ENCODE results near the gene PLK5.
"Not testable (repeated sequence)": the region's sequence is repeated elsewhere in the genome, so short reads cannot be mapped to it uniquely, and the experiment has no call there.

The PLK5 gene

DNA sequence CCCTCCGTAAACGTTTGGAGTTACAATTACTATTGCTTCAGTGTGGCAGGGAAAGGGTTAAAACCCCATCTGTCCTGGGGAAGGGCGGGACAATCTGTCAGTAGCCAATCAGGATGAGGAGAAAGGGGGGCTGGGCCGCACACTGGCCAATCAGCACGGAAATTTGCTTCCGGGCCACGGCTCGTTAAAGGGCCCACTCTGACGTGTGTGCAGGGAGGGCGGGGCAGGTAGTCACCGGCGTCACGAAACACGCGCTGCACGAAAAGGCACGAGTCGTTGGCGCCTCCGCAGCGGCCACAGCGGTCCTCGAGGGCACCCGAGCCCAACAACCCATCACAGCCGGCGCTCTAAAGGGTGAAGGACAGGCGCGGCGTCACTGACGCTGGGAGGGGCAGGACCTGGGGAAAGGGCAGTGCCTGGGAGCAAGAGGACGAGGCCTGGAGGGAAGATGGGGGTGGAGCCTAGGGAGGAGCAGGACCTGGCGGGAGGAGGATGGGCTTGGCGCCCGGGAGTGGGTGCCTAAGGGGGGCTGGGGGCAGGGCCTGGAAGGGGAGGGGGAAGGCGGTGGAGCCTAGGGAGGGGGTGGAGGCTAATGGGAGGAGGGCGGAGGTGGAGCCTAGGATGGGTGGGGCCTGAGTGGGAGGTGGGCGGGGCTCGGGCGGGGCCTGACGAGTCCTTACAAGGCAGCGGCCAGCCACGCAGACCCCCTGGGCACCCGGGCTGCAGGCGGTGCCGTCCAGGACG is 15.9 kb upstream of the PLK5 start:
- DNase-seq (ENCODE audit: low read depth), result peak; percentile 93

DNA sequence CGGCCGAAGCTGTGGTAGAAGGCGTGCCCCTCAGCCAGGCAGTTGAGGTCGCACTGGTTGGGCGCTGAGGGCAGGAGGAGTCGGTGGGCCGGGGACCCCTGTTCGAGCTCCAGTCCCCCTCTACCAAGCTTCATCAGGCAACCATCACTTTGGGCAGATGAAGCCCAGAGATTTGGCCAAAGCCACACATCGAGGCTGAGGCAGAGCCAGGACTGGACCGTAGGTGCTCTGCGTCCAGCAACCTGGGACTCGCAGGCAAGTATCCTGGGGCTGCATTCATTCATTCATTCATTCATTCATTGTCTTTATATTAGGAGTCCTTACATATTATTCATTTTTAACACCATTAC is 15.4 kb upstream of the PLK5 start:
- no peak for DNase-seq (ENCODE audit: low read depth)

DNA sequence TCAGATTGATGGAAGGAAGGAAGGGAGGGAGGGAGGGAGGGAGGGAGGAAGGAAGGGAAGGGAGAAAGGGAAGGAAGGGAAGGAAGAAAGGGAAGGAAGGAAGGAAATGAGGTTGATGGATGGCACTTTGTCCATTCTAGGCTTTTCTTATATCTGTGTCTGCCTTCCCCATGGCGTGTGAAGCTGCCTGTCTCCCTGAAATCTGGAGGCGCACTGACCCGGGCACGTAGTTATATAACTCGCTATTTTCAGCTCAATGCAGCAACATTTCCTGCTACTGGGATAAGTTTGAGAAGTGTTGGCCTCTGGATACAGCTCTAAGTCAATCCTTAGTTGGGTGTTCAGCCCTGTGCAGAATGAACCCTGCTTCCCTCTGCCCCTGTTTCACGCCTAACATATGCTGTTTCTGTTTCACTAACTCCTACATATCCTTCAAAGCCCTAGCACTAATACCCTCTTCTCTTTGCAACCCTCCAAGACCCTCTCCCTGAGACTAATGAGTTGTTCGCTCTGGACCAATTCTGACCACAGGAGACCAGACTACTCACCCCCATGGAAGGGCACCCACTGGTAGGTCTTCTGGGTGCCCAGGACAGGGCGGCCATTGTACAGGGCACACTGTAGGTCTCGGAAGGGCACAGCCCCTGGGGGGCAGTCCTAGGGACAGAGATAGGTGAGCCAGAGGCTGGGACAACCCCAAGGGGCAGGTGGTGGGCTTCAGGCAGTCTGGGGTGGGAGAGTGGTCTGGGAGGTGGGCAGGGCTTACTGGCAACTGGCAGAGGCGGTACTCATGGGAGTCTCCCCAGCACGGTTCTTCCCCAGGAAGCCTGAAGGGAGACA is 14.1 kb upstream of the PLK5 start:
- DNase-seq (ENCODE audit: low read depth), result no peak

DNA sequence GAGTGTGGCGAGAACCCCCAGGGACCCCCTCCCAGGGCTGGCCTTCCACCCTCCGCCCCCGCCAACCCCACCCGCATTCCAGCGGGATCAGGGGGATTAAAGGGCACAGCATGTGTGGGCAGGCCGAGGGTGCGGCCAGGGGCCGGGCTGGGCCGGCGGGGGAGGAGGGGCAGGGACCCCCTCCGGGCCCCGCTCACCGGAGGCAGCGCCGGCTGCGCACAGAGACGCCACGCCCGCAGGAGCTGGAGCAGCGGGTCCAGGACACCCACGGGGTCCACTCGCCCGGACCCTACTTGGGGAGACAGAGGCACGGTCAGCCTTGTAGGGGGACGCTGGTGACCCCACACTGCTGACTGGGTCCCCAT is 13.5 kb upstream of the PLK5 start:
- no peak for DNase-seq (ENCODE audit: low read depth)

DNA sequence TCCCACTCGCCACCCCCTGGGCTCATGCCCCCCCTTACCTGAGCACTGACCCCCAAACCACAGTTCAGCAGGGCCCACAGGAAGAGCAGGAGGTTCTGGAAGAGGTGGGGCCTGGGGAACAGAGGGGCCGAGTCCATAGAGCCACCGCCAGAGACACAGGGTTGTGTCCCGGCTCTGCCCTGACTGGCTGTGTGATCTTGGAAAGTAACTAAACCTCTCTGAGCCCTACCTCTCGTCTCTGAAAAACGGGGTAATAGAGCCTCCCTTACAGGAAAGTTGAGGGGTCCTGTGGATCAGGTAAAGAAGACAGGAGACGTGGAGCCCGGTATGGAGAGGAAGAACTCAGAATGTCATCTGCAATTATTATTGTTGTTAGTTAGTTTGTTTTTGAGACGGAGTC is 13.1 kb upstream of the PLK5 start:
- DNase-seq (ENCODE audit: low read depth), result no peak

DNA sequence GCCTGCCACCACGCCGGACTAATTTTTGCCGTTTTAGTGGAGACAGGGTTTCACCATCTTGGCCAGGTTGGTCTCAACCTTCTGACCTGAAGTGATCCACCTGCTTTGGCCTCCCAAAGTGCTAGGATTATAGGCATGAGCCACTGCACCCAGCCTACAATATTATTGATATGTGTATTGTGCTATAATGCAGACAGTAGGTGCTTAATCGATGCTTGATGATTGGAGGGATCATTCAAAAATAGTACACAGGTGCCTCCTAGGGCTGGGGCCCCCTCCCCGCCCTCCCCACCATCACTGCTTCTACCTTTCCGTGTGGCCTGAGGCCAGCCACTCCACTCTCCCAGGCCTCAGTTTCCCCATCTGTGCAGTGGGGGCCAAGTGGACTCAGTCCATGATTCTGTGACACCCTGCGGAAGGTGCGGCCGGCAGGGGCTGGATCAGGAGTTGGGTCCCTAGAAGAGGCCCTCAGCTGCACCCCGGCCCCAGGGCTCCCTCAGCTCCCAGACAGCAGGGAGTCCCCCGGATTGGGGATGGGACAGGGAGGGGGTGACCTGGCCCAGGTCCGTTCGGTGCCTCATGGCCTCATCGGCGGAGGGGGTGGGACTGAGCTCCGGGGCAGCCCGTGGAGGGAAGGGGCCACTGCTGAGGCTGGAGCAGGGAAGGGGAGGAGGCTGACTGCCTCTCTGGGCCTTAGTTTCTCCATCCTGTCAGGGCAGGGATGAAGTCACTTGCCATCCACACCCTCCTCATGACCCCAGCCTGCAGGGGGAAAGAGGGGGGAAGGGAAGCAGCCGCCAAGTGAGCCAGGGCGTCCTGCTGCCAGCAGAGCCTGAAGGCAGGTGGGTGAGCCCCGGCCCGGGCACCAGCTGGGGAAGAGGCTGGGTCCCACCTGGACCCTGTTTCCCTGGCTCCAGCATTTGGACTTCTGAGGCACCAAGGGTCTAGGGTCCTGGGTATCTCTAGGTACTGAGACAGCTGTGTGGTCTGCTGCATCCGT is 12.3 kb upstream of the PLK5 start:
- no peak for DNase-seq (ENCODE audit: low read depth)

DNA sequence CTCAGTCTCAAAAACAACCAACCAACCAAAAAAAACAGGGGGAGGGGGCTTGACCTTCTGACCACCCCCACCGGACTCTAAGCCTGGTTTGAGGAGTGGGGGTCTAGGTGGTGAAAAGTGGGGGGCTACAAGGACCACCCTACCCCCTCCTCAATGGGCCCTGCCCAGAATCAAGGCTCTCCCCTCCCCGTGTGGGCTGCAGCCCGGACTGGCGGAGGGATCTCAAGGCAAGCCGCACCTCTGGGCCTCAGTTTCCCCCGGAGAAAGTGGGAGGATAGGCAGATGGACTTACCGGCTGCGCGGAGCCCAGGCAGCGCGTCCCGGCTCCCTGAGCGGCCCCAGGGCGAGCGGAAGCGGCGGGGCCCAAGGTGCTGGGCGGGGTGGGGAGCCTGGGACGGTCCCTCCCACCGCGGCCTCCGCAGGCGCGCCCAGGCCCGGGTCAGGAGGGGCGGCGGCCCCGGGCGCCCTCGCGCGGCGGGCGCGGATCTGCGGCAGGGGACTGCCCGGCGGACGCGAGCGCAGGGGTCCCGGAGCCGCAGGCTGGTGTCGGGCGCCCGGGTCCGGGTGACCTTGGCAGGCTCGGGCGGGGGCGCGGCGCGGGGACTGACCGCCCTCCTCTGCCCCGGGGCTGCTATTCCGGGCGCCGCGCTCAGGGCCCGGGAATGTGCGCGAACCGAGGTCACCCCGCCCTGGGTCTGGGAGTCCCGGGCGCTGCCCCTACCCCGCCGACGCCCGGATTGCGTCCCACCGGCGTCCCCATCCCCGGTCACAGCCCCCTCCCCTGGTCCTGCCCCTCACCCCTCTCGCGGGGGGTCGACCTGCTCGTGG is 11.0 kb upstream of the PLK5 start, which contains the start of gene ADAMTSL5:
Gene ADAMTSL5, minus strand, starts transcription at position 349 of the 828 bp plus-strand sequence. CDS start 2,076 bp downstream, outside the sequence.
- peak; percentile 34 for DNase-seq (ENCODE audit: low read depth)

DNA sequence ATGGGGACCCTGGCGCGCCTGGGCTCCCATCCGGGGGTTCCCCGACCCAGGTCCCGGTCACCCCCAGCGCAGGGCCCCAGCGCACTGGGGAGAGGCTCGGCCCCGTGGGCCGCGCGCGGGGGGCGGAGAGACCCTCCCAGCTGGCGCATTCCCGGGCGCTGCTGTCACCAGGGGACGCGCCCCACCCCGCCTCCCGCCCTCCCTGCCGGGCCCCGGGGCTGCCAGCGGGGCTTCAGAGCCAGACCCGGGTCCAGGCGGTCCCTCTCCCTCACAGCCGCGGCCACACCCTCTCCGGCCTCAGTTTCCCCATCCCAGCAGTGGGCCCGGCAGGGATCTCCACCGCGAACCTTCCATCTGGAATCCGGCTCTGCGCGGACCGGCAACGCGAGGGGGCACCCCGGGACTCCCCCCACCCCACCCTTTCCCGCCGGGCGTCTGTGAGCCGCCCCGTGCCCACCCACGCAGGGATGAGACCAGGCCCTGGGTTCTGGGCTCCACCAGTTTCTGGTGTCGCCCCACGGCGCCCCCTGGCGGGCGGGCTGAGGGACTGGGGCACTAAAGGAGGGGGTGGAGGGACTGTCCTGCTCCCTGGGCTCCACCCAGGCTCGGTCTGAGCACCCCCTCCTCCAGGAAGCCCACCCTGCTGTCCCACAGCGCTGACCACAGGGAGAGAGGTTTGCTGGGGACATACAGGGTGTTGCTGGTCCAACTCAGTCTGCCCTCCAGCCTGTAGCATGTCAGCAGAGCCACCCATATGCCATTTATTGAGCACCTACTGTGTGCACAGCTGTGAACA is 10.2 kb upstream of the PLK5 start:
- DNase-seq (ENCODE audit: low read depth), result peak; percentile 54

DNA sequence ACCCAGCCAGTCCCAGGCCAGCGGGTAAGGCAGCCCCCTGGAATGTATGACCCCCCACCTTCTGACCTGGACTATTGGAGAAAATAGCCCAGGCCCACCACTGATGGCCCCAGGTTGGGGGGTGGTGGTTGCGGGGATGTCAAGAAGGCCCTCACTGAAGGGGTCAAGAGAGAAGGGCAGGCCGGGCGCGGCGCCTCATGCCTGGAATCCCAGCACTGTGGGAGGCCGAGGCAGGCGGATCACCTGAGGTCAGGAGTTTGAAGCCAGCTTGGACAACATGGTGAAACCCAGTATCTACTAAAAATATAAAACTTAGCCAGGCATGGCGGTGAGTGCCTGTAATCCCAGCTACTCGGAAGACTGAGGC is 9.6 kb upstream of the PLK5 start:
- no peak for DNase-seq (ENCODE audit: low read depth)

DNA sequence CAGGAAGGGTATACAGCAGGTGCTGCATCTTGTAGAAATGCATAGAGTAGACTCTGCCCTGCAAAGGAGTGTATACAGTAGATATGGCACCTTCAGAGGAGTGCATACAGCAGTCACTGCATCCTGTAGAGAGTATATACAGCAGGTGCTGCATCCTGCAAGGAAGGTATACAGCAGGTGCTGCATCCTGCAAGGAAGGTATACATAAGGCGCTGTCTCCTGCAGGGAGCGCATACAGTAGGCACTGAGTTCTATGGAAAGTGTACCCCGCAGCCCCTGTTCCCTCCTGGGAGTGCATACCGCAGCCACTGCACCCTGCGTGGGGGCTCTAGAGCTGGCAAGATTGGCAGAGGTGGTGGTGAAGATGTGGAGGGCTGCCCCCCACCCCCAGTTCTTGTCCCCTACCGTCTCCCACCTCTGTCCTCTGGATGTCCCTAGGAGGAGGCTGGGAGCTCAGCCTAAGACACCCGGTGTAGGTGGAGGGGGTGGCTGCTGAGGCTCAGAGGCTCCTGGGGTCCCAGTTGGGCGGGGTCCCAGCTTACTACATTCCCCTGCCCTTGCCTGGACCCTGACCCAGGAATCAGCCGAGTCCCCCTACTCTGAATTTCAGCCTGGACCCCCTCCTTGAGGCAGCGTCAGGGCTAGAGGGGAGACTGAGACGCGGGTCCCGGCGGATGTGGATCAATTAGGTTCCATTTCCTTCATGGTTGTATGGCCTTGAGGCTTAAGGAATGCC is 8.7 kb upstream of the PLK5 start:
- DNase-seq (ENCODE audit: low read depth), result no peak

DNA sequence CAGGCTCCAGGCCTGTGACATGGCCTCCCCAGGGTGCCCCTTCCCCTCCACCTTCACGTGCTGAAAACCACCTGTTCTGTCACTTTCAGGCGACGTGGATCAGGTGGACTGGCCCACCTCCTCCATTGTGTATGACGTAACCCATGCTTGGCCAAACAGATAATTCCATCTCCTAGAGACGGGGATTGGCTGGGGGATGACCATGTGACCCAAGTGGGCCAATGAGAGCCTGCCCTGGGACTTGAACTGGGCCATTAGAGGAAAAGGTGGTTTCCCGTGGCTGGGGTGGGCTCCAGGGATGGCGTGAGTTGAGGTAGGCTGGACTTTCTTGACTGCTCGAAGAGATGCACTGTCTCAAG is 7.5 kb upstream of the PLK5 start:
- no peak for DNase-seq (ENCODE audit: low read depth)

DNA sequence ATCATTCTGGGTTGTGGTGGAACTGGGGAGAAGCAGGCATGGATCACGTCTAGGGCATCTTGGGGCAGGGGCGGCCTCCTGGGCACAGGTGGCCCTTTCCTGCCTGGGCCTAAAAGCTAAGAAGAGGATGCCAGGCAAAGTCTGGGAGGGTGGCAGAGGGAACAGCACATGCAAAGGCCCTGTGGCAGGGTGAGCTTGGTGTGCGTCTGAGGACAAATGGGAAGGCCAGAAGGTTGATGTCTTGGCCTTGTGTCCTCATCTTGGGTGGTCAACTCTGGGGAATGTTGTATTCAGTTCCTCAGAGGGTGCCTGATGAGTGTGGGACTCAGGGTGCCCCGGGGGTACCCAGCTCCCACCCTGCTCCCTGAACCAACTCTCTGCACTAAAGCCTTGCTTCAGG is 5.4 kb upstream of the PLK5 start:
- DNase-seq (ENCODE audit: low read depth), result no peak

DNA sequence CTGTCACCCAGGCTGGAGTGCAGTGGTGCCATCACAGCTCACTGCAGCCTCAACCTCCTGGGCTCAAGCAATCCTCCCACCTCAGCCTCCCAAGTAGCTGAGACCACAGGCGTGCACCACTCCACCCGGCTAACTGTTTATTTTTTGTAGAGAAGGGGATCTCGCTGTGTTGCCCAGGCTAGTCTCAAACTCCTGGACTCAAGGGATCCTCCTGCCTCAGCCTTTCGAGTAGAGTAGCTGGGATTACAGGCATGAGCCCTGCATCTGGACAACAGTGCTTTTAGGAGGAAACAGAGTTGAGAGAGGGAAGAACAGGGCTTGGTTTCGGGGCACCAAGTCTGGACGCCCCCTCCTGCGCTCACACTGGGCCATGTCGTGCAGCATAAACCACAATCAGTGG is 4.1 kb upstream of the PLK5 start:
- DNase-seq (ENCODE audit: low read depth), result not testable (repeated sequence)

DNA sequence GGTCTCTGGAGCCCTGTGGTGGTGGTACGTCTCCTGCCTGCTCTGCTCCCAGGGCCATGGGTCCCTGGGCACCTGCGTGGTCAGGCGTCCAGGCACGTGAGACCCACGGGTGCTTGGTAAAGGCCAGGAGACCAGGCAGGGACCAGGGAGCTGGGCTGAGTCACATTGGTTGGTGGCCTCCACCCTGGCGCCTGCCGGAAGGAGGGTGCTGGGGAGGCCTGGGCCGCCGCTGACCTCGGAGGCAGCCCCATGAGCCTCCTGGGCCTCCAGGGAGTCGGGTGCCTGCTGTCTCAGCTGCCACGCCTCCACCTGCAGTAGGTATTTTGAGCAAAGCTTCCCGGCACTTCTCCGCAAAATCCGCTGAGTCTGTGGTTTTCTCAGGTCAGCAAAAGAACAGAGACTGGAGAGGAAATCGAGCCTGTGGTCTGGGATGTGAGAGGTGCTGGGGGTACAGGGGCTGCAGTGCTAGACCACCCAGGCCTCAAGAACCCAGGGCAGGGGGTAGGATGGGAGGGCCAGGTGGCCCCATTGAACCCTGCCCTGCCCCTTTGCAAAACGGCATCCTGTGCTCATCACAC is 3.6 kb upstream of the PLK5 start:
- no peak for DNase-seq (ENCODE audit: low read depth)

DNA sequence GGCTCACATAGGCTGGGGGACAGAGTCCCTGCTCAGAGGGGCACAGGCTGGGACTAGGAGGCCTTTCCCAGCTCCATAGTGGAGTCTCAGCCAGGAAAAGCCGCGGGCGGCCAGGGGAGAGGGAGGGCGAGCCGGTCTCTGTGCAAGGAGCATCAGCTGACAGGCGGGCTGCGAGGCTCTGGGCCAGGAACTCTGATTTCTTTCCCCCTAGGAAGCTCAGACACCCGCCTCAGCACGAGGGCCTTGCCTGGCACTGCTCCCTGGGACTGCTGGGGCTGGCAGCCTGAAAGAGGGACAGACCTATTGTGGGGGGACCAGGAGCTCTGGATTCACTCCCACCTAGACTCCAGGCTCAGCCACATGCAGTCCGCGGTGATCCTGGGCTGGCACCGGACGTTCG is 2.2 kb upstream of the PLK5 start:
- DNase-seq (ENCODE audit: low read depth), result no peak

DNA sequence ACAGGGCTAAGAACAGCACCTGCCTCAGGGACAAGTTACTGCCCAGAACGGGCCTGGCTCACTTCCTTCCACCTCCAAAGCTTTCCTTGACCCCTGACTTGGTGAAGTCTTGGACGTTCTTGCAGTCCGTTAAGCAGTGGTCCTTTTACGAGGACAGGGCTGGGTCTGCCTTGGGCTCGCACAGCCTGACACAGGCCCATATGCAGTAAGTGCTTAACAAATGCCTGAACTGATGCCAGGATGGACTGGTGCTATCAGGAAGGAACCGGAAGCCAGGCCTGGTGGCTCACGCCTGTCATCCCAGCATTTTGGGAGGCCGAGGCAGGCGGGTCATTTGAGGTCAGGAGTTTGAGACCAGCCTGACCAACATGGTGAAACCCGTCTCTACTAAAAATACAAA is 1.8 kb upstream of the PLK5 start:
- DNase-seq (ENCODE audit: low read depth), result no peak

DNA sequence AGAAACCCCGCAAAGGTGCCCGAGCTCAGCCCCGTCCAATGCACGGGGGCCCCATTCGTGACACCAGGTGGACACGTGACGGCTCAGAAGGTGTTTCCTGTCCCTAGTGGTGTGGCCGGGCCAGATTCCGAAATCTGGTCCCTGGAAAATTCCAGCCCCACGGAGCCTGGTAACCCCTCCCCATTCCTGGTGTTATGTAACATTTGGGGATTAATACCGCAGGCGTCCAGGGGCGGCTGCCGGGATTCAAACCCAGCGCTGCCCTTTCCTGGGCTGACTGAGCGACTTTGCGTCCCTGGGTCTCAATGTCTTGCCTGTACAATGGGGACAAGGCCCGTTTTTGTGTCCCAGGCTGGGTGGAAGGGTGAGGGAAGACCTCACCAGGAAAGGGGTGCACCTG is 1.0 kb upstream of the PLK5 start:
- DNase-seq (ENCODE audit: low read depth), result no peak

DNA sequence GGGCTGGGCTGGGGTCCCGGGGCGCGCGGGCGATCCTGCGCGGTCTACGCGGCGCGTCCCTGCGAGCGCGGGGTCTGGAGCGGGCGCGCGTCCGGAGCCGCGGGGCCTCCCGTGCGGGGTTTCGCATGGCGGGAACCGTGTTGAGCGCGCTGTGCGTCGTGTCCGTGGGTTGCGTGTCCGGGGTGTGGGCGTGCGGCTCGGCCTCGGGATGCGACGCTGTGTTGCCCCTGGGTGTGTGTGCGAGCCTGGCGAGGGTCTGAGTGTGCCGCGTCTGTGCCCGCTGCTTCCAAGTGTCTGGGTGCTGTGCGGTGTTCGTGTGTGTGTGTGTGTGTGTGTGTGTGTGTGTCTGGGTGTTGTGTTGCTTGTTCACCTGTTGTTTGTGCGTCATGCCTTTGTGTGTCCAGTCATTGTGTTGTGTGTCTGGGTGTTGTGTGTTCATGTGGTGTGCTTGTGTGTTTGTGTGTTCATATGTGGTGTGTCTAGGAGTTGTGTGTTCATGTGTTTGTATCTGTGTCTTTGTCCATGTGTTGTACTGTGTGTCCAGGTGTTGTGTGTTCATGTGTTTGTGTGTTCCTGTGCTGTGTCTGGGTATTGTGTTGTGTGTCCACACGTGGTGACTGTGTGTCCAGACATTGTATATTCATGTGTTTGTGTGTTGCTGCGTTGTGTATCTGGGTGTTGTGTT is 552 bp downstream of the PLK5 start:
- DNase-seq (ENCODE audit: low read depth), result no peak

DNA sequence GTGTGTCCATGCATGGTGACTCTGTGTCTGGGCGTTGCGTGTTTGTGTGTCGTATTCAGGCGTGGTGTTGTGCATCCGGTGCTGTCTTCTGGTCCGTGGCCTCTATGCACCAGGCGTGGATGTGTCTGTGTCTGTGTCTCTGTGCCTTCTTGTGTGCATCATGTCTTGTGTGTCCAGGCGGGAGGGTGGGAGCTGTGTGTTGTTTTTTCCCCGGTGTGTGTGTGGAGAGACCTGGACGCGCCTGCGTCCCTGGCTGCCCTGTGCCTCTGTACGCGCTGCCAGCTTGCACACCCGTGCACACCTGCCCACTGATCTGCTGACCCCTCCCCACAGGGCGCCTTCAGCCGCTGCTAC is 1.1 kb downstream of the PLK5 start:
- no peak for DNase-seq (ENCODE audit: low read depth)
